DMS53 treated with DMSO at 0.1 percent for 48 hours (cell line): ENCODE results near the gene KIF1B.
"Not testable (repeated sequence)": the region's sequence is repeated elsewhere in the genome, so short reads cannot be mapped to it uniquely, and the experiment has no call there.

Source experiments
- DNase-seq: peaks from one replicate; lab custom pipeline; 2025; ENCODE audit not compliant: unreplicated experiment; lab: John Stamatoyannopoulos, UW

KIF1B gene

GRCh38 chr1:10425826-10426534 lies 215.6 kb downstream of the KIF1B start:
- DNase-seq = not testable (repeated sequence)

GRCh38 chr1:10426535-10426848 lies 216.1 kb downstream of the KIF1B start:
- not testable (repeated sequence) for DNase-seq

GRCh38 chr1:10428984-10429383 lies 218.6 kb downstream of the KIF1B start:
- DNase-seq = no peak

GRCh38 chr1:10429868-10430215 lies 219.5 kb downstream of the KIF1B start:
- no peak for DNase-seq

GRCh38 chr1:10430216-10431069 lies 220.1 kb downstream of the KIF1B start, which contains the start of gene CENPS:
Gene CENPS, plus strand, starts transcription at chr1:10430433. Its CDS starts 85 bp downstream, at chr1:10430518.
- peak; percentile 71 for DNase-seq
